ENCODE data around the gene FAM227B. TPM values are rescaled to one million over a fixed set of nuclear protein-coding genes. Genes with fewer than 3 reads are reported as not detected.

The FAM227B gene
- total RNA-seq, 1 donor from 2014 or later: 25.1 TPM

DNA sequence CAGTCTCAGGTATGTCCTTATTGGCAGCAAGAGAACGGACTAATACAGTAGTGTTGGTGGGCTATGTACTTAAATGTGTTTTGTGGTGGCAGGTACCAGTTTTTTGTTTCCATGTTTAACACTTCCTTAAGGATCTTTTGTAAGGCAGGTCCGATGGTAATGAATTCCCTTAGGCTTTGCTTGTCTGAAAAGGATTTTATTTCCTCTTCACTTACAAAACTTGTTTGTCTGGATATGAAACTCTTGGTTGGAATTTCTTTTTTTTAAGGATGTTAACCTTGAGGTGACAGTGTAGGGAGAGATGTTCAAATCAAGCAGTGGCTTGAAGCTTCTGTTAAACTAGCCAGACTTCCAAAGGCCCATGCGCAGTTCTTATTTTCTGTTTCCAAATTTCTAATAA lies 319.8 kb downstream of the FAM227B start:
- no peaks in the 10 kb centered on the region for H3K79me2 ChIP-seq (ENCODE audit: low read depth)
- H4K20me1 ChIP-seq (ENCODE audit: low read depth): no peaks in the 10 kb centered on the region
- no peak for TF ChIP-seq EZH2 (IDR thresholded peaks at IDR 0.05)
- no peak for TF ChIP-seq EZH2phosphoT487 (IDR thresholded peaks at IDR 0.05)
- TF ChIP-seq, protein P1, sequence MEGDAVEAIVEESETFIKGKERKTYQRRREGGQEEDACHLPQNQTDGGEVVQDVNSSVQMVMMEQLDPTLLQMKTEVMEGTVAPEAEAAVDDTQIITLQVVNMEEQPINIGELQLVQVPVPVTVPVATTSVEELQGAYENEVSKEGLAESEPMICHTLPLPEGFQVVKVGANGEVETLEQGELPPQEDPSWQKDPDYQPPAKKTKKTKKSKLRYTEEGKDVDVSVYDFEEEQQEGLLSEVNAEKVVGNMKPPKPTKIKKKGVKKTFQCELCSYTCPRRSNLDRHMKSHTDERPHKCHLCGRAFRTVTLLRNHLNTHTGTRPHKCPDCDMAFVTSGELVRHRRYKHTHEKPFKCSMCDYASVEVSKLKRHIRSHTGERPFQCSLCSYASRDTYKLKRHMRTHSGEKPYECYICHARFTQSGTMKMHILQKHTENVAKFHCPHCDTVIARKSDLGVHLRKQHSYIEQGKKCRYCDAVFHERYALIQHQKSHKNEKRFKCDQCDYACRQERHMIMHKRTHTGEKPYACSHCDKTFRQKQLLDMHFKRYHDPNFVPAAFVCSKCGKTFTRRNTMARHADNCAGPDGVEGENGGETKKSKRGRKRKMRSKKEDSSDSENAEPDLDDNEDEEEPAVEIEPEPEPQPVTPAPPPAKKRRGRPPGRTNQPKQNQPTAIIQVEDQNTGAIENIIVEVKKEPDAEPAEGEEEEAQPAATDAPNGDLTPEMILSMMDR (IDR thresholded peaks at IDR 0.05): no peak
- no peak overlapping the region for H3K27ac Mint-ChIP-seq
- H3K9me3 ChIP-seq (ENCODE audit: low read depth): no peaks in the 10 kb centered on the region
- no peaks in the 10 kb centered on the region for H3K27me3 Mint-ChIP-seq (ENCODE audit: insufficient read depth, low read depth)
- H3K36me3 ChIP-seq: no peaks in the 10 kb centered on the region
- no peaks in the 10 kb centered on the region for H3K27me3 ChIP-seq
- H3K9me3 Mint-ChIP-seq: no peaks in the 10 kb centered on the region
- no peak overlapping the region for H3K4me2 ChIP-seq
- H3K27ac ChIP-seq: no peak overlapping the region
- no peak for DNase-seq (ENCODE audit: low spot score)
- H3K9ac ChIP-seq: no peak overlapping the region
- H3F3A ChIP-seq (ENCODE audit: low read depth): no peaks in the 10 kb centered on the region
- no peak overlapping the region for H3K4me3 Mint-ChIP-seq
- H3K36me3 Mint-ChIP-seq: peaks cover 4% of the 10 kb centered on the region
- no peaks in the 10 kb centered on the region for H3K4me1 Mint-ChIP-seq
- no peak overlapping the region for H2AFZ ChIP-seq (replicated peaks)
- H3K4me3 ChIP-seq: no peak overlapping the region
- H3K4me1 ChIP-seq: no peaks in the 10 kb centered on the region

DNA sequence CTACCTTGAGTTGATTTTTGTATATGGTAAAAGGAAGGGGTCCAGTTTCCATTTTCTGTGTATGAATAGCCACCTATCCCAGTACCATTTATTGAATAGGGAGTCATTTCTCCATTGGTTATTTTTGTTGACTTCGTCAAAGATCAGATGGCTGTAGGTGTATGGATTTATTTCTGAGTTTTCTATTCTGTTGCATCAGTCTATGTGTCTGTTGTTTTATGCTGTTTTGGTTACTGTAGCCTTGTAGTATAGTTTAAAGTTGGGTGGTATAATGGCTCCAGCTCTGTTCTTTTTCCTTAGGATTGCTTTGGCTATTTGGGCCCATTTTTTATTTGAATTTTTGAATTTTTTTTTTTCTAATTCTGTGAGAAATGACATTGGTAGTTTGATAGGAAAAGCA lies 323.0 kb downstream of the FAM227B start:
- Histone ChIP-seq H4K20me1 (ENCODE audit: low read depth) (no peaks in the 10 kb centered on the region), H3K9me3 (ENCODE audit: low read depth) (no peaks in the 10 kb centered on the region), H3K4me2 (no peak overlapping the region), H3K27me3 (no peaks in the 10 kb centered on the region), H3K27ac (no peak overlapping the region), H3K79me2 (ENCODE audit: low read depth) (no peaks in the 10 kb centered on the region), H3K4me3 (no peak overlapping the region), H3K36me3 (no peaks in the 10 kb centered on the region), H3K9ac (no peak overlapping the region), H2AFZ (replicated peaks) (no peak overlapping the region), H3K4me1 (no peaks in the 10 kb centered on the region), H3F3A (ENCODE audit: low read depth) (no peaks in the 10 kb centered on the region)
- H3K27me3 Mint-ChIP-seq (ENCODE audit: insufficient read depth, low read depth): peaks cover 2% of the 10 kb centered on the region
- no peak overlapping the region for H3K27ac Mint-ChIP-seq
- TF ChIP-seq EZH2phosphoT487 (IDR thresholded peaks at IDR 0.05) (no peak), EZH2 (IDR thresholded peaks at IDR 0.05) (no peak)
- TF ChIP-seq, protein P1 (IDR thresholded peaks at IDR 0.05): no peak
- no peak for DNase-seq (ENCODE audit: low spot score)
- no peaks in the 10 kb centered on the region for H3K4me1 Mint-ChIP-seq
- no peaks in the 10 kb centered on the region for H3K9me3 Mint-ChIP-seq
- no peak overlapping the region for H3K4me3 Mint-ChIP-seq
- H3K36me3 Mint-ChIP-seq: peaks cover 2% of the 10 kb centered on the region

DNA sequence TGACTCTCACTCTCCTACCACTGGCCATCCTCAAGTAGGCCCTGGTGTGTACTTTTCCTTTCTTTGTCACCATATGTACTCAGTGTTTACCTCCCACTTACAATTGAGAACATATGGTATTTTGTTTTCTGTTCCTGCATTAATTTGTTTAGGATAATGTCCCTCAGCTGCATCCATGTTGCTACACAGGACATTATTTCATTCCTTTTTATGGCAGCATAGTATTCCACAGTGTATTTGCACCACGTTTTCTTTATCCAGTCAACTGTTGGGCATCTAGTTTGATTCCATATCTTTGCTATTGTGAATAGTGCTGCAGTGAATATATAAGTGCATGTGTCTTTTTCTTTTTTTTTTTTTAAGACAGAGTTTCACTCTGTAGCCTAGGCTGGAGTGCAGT lies 324.4 kb downstream of the FAM227B start:
- no peaks in the 10 kb centered on the region for H3K4me1 ChIP-seq
- DNase-seq (ENCODE audit: low spot score): no peak
- H3K36me3 ChIP-seq: no peaks in the 10 kb centered on the region
- peaks cover 2% of the 10 kb centered on the region for H3K27me3 Mint-ChIP-seq (ENCODE audit: insufficient read depth, low read depth)
- H3K79me2 ChIP-seq (ENCODE audit: low read depth): no peaks in the 10 kb centered on the region
- H3K36me3 Mint-ChIP-seq: peaks cover under 1% of the 10 kb centered on the region
- H3K27me3 ChIP-seq: no peaks in the 10 kb centered on the region
- no peak overlapping the region for H3K4me3 ChIP-seq
- no peak overlapping the region for H3K27ac ChIP-seq
- no peaks in the 10 kb centered on the region for H3K4me1 Mint-ChIP-seq
- H4K20me1 ChIP-seq (ENCODE audit: low read depth): no peaks in the 10 kb centered on the region
- no peak overlapping the region for H2AFZ ChIP-seq (replicated peaks)
- H3K27ac Mint-ChIP-seq: no peak overlapping the region
- no peaks in the 10 kb centered on the region for H3K9me3 ChIP-seq (ENCODE audit: low read depth)
- no peak overlapping the region for H3K4me3 Mint-ChIP-seq
- no peak for TF ChIP-seq EZH2phosphoT487 (IDR thresholded peaks at IDR 0.05)
- TF ChIP-seq EZH2 (IDR thresholded peaks at IDR 0.05): no peak
- TF ChIP-seq, protein P1 (IDR thresholded peaks at IDR 0.05): no peak
- no peaks in the 10 kb centered on the region for H3F3A ChIP-seq (ENCODE audit: low read depth)
- no peak overlapping the region for H3K4me2 ChIP-seq
- no peak overlapping the region for H3K9ac ChIP-seq
- no peaks in the 10 kb centered on the region for H3K9me3 Mint-ChIP-seq
